IMR-90 (cell line): Measurements from ENCODE around the gene SLC25A5. TPM values are rescaled to one million over a fixed set of nuclear protein-coding genes. Genes with fewer than 3 reads are reported as not detected.
"Not testable (repeated sequence)": the region's sequence is repeated elsewhere in the genome, so short reads cannot be mapped to it uniquely, and the experiment has no call there.

Experiments
- ATAC-seq: fragments of 200-7000 bp; cut with Tn5 transposase; 2 replicates; pipeline ENCODE4 v1.9.1; 2020; ENCODE audit warnings: low read depth, mild to moderate bottlenecking, moderate library complexity
- BruUV-seq: library from RNA; stranded (reverse); fragments of 400-500 nt; replicated peaks from 2 replicates; lab custom pipeline; 2021; lab: Mats Ljungman, UMichigan
- CTCF ChIA-PET: fragments of 300-600 bp; formaldehyde crosslinking; extraction: SDS; loops from one replicate; lab custom pipeline; 2021; ENCODE audit warnings: antibody characterized with exemption; lab: Yijun Ruan, JAX
- POLR2A ChIA-PET: fragments of 300-600 bp; sonication (Branson Sonifier 250); formaldehyde crosslinking; loops from one replicate; lab custom pipeline; 2022; ENCODE audit warnings: antibody characterized with exemption; ENCODE audit not compliant: unreplicated experiment; lab: Charles Lee
- DNase-seq: peaks from one replicate; pipeline ENCODE4 v3.0.0; 2013
- H2AFZ ChIP-seq: replicated peaks from 2 replicates; pipeline ENCODE3; 2013; ENCODE audit warnings: low read length, mild to moderate bottlenecking; ENCODE audit not compliant: poor library complexity
- H2AK5ac ChIP-seq: 2 replicates; pipeline ENCODE4 v1.6.1; 2013; ENCODE audit warnings: low read depth, low read length, inconsistent platforms
- H2AK9ac ChIP-seq: replicated peaks from 2 replicates; pipeline ENCODE3; 2013; ENCODE audit warnings: mild to moderate bottlenecking, low read depth, low read length, moderate library complexity; ENCODE audit not compliant: poor library complexity
- H2BK120ac ChIP-seq: 2 replicates; pipeline ENCODE4 v1.6.1; 2013; ENCODE audit warnings: low read depth, low read length, inconsistent platforms
- H2BK15ac ChIP-seq: 3 replicates; pipeline ENCODE4 v1.6.1; 2013; ENCODE audit warnings: low read depth, low read length, inconsistent platforms
- H2BK20ac ChIP-seq: 2 replicates; pipeline ENCODE4 v1.6.1; 2013; ENCODE audit warnings: low read depth, mild to moderate bottlenecking, inconsistent platforms, low read length, moderate library complexity
- H2BK5ac ChIP-seq: 2 replicates; pipeline ENCODE4 v1.6.1; 2013; ENCODE audit warnings: mild to moderate bottlenecking, low read depth, low read length, inconsistent platforms; ENCODE audit not compliant: poor library complexity, severe bottlenecking
- H3K14ac ChIP-seq: replicated peaks from 2 replicates; pipeline ENCODE4 v1.6.1; 2013; ENCODE audit warnings: low read depth, low read length, inconsistent platforms
- H3K18ac ChIP-seq: 2 replicates; pipeline ENCODE4 v1.6.1; 2013; ENCODE audit warnings: low read depth, low read length, control low read depth
- H3K23ac ChIP-seq: 2 replicates; pipeline ENCODE4 v1.6.1; 2013; ENCODE audit warnings: low read depth, low read length, inconsistent platforms
- H3K27ac ChIP-seq: 2 replicates; pipeline ENCODE4 v1.5.1; 2013; ENCODE audit warnings: mild to moderate bottlenecking, control low read depth, low read length; ENCODE audit not compliant: insufficient read depth
- H3K27me3 ChIP-seq: 2 replicates; pipeline ENCODE4 v1.6.1; 2013; ENCODE audit warnings: low read length; ENCODE audit not compliant: control insufficient read depth, insufficient read depth
- H3K36me3 ChIP-seq: 2 replicates; pipeline ENCODE4 v1.6.1; 2013; ENCODE audit warnings: low read length, mixed read lengths; ENCODE audit not compliant: control insufficient read depth, insufficient read depth
- H3K4ac ChIP-seq: 2 replicates; pipeline ENCODE4 v1.6.1; 2013; ENCODE audit warnings: low read depth, low read length, inconsistent platforms
- H3K4me1 ChIP-seq: 2 replicates; pipeline ENCODE4 v1.6.1; 2013; ENCODE audit warnings: low read length, mixed read lengths; ENCODE audit not compliant: control insufficient read depth, insufficient read depth
- H3K4me2 ChIP-seq: 2 replicates; pipeline ENCODE4 v1.6.1; 2013; ENCODE audit warnings: low read depth, mild to moderate bottlenecking, control low read depth, low read length, moderate library complexity
- H3K4me3 ChIP-seq: 2 replicates; pipeline ENCODE4 v1.5.1; 2013; ENCODE audit warnings: low read depth, mild to moderate bottlenecking, control low read depth, low read length, moderate library complexity; ENCODE audit not compliant: insufficient read depth
- H3K56ac ChIP-seq: 2 replicates; pipeline ENCODE4 v1.6.1; 2013; ENCODE audit warnings: low read length, inconsistent platforms; ENCODE audit not compliant: insufficient read depth; ENCODE audit errors: extremely low read depth
- H3K79me1 ChIP-seq, 2 experiments: 2 replicates each; pipeline ENCODE4 v1.6.1; 2013; ENCODE audit warnings: low read length in 2 of 2, inconsistent platforms in 1 of 2, low read depth in 1 of 2
- H3K9ac ChIP-seq: 2 replicates; pipeline ENCODE4 v1.6.1; 2013; ENCODE audit warnings: low read depth, low read length, control low read depth
- H3K9me1 ChIP-seq: 2 replicates; pipeline ENCODE4 v1.6.1; 2013; ENCODE audit warnings: low read length, inconsistent platforms; ENCODE audit not compliant: insufficient read depth
- H3K9me3 ChIP-seq: 2 replicates; pipeline ENCODE4 v1.6.1; 2013; ENCODE audit warnings: low read length; ENCODE audit not compliant: control insufficient read depth, insufficient read depth
- H4K20me1 ChIP-seq: 2 replicates; pipeline ENCODE4 v1.6.1; 2013; ENCODE audit warnings: low read length, inconsistent platforms; ENCODE audit not compliant: insufficient read depth
- H4K5ac ChIP-seq: 2 replicates; pipeline ENCODE4 v1.6.1; 2013; ENCODE audit warnings: mild to moderate bottlenecking, low read depth, low read length, control low read depth
- H4K8ac ChIP-seq, 2 experiments: 2 replicates each; pipeline ENCODE4 v1.6.1; 2013; ENCODE audit warnings: low read depth in 2 of 2, low read length in 2 of 2, control low read depth in 1 of 2, inconsistent platforms in 1 of 2
- H4K91ac ChIP-seq: 2 replicates; pipeline ENCODE4 v1.6.1; 2013; ENCODE audit warnings: low read depth, low read length, inconsistent platforms; ENCODE audit not compliant: insufficient read depth
- ELK1 ChIP-seq: fragments of 150-350 bp; IDR thresholded peaks from 2 replicates; pipeline ENCODE4 v1.6.1; 2016; ENCODE audit warnings: low read depth, mild to moderate bottlenecking, low read length, moderate library complexity, borderline replicate concordance
- FOS ChIP-seq: fragments of 150-350 bp; IDR thresholded peaks from 2 replicates; pipeline ENCODE4 v1.6.1; 2016; ENCODE audit warnings: low read depth, low read length
- MAZ ChIP-seq: IDR thresholded peaks from 2 replicates; pipeline ENCODE4 v1.6.1; 2012; ENCODE audit warnings: low read depth, mild to moderate bottlenecking, low read length, improper control_type of control experiment, moderate library complexity, borderline replicate concordance
- RCOR1 ChIP-seq: IDR thresholded peaks from 2 replicates; pipeline ENCODE4 v1.6.1; 2012; ENCODE audit warnings: mild to moderate bottlenecking, low read length, improper control_type of control experiment; ENCODE audit not compliant: insufficient replicate concordance
- WGBS, 2 experiments: methylation state at CpG; one replicate each; pipeline versions ENCODE4 v1.1.5 to v1.1.7; 2013; ENCODE audit warnings: missing lambda C conversion rate in 2 of 2; ENCODE audit not compliant: insufficient read length in 1 of 2; ENCODE audit errors: extremely low coverage in 2 of 2; 5-methylcytosine and 5-hydroxymethylcytosine counted together
- dilution Hi-C: fragments of 300-500 bp; cut with HindIII; formaldehyde crosslinking; loops from one replicate; pipeline ENCODE4 v1.14.3; 2018; ENCODE audit warnings: low sequenced_read_pairs; ENCODE audit not compliant: unreplicated experiment
- in situ Hi-C: fragments of 300-500 bp; cut with MboI; formaldehyde crosslinking; loops from 3 replicates; pipeline ENCODE4 v1.14.3; 2019; ENCODE audit warnings: low sequenced_read_pairs, inconsistent platforms, mixed read lengths
- intact Hi-C: fragments of 100-400 bp; cut with micrococcal nuclease; formaldehyde crosslinking; loops from 2 replicates; pipeline ENCODE4 v1.10.0; 2022
- polyA plus RNA-seq, 3 experiments: library from polyadenylated mRNA; depleted of rRNA; stranded (reverse); fragments of >200 nt; gene quantifications; 2 replicates each; pipeline ENCODE4 v1.2.3, GENCODE V29; 2012; ENCODE audit warnings: low replicate concordance in 1 of 3
- total RNA-seq: library from RNA; depleted of rRNA; stranded (reverse); fragments of >200 nt; gene quantifications from 2 replicates; pipeline ENCODE4 v1.2.3, GENCODE V29; 2012

The SLC25A5 gene
- total and polyA plus RNA-seq, 2 of the 4 experiments (the other 2 are of a cell fraction) = 216 to 337 TPM

GRCh38 chrX:119503484-119503861, 35.2 kb downstream of the SLC25A5 start:
- Histone ChIP-seq H3K9me3 (no peaks in the 10 kb centered on the region), H4K20me1 (no peaks in the 10 kb centered on the region; the same call in 1 of the 2 replicates), H3K18ac (peak overlapping the region; percentile 4; the same call in 1 of the 2 replicates), H3K27me3 (no peaks in the 10 kb centered on the region), H3K79me1 (no peaks in the 10 kb centered on the region), H2BK15ac (peak overlapping the region; percentile 83; the same call in 1 of the 3 replicates), H2BK120ac (peak overlapping the region; percentile 96), H3K4ac (peak overlapping the region; percentile 92), H2BK20ac (peak overlapping the region; percentile 91), H2AFZ (peak overlapping the region; percentile 89), H3K9ac (no peak overlapping the region), H2AK9ac (peak overlapping the region; percentile 93), H3K23ac (peak overlapping the region; percentile 59; the same call in 1 of the 2 replicates), H2BK5ac (peak overlapping the region; percentile 63), H2AK5ac (peak overlapping the region; percentile 91; the same call in 1 of the 2 replicates), H3K56ac (peak overlapping the region; percentile 53; the same call in 1 of the 2 replicates), H3K4me3 (no peak overlapping the region), H3K4me2 (no peak overlapping the region), H4K91ac (peak overlapping the region; percentile 90), H3K36me3 (no peaks in the 10 kb centered on the region), H3K9me1 (peaks cover 11% of the 10 kb centered on the region), H3K14ac (peak overlapping the region; percentile 71), H4K8ac (peak overlapping the region; percentile 53 to 79), H3K4me1 (peaks cover 7% of the 10 kb centered on the region), H3K27ac (peak overlapping the region; percentile 84), H4K5ac (no peak overlapping the region)
- in situ Hi-C loops (loop anchor here (25.0 kb wide), 1 partner anchor 234 kb away; no protein-coding TSS in a partner anchor), dilution Hi-C loops (no loop called here), intact Hi-C loops (no loop called here)
- ChIA-PET CTCF (interaction anchor here (0.8 to 1.4 kb wide), 2 partner anchors 9 to 20 kb away, joined by 4 to 7 read pairs; no protein-coding TSS in a partner anchor), POLR2A (no interaction called here)
- no TSS peak for BruUV-seq
- peak; percentile 81 for DNase-seq
- ATAC-seq = peak; percentile 97
- 0% methylated on average over 1 of the region's 2 CpGs; no CpG with 5 or more reads in 1 of the 2 experiments for WGBS, 2 experiments
- TF ChIP-seq RCOR1 (no peak), MAZ (no peak), FOS (peak; percentile 21; the same call in 1 of the 2 replicates), ELK1 (no peak)

GRCh38 chrX:119505145-119505544, 36.9 kb downstream of the SLC25A5 start:
- 90% methylated on average over 7 of the region's 10 CpGs; no CpG with 5 or more reads in 1 of the 2 experiments for WGBS, 2 experiments

More at GRCh38 chrX:119505145-119505544, 36.9 kb downstream of the SLC25A5 start:
- H4K5ac ChIP-seq, H3K9ac ChIP-seq, H3K27me3 ChIP-seq, H3K27ac ChIP-seq, ATAC-seq, H2BK5ac ChIP-seq, H3K4me2 ChIP-seq, POLR2A ChIA-PET, H2BK20ac ChIP-seq, H4K8ac ChIP-seq, H3K4me3 ChIP-seq, H3K79me1 ChIP-seq, H4K20me1 ChIP-seq, H3K4me1 ChIP-seq, intact Hi-C loops, H3K56ac ChIP-seq, BruUV-seq, H3K14ac ChIP-seq, H2AK9ac ChIP-seq, dilution Hi-C loops, H3K23ac ChIP-seq, DNase-seq, H3K4ac ChIP-seq, H3K36me3 ChIP-seq, H3K9me3 ChIP-seq, H2BK15ac ChIP-seq, H2AK5ac ChIP-seq, H4K91ac ChIP-seq, H2AFZ ChIP-seq, H2BK120ac ChIP-seq, H3K18ac ChIP-seq: not testable (repeated sequence)
- CTCF ChIA-PET = interaction anchor here (0.6 to 1.1 kb wide), 3 partner anchors 23 to 183 kb away, joined by 3 to 4 read pairs (median 4); no protein-coding TSS in a partner anchor
- in situ Hi-C loops = loop anchor here (25.0 kb wide), 1 partner anchor 232 kb away; no protein-coding TSS in a partner anchor
- peaks cover 11% of the 10 kb centered on the region for H3K9me1 ChIP-seq
